ENCODE measurements around the gene CCDC141. TPM values are rescaled to one million over a fixed set of nuclear protein-coding genes. Genes with fewer than 3 reads are reported as not detected.

Gene CCDC141
- total and polyA plus RNA-seq, 8 donors, result 0.66 to 11.3 (median 5.4) TPM

DNA sequence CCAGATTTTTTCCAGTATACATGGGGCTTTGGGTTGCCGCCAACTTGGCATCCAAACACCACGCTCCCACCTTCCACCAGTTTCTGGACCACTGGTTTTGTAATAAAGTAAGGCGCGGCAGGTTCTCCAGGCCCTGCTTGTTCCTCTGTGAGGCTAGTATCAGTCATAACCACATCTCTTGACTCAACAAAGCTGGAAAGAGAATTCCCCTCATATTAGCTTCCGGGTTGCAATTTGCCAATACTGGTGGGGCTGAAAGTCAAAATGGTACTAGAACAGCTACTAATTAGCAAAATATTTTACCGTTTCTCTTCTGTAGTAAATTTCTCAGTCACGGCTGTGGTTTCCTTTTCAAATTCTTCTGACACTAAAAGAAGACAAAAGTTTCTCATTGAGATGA, 267.7 kb downstream of the CCDC141 start:
- peaks cover 0 to 20% (median 0%) of the 10 kb centered on the region in 3 donors for H3K36me3 ChIP-seq
- ATAC-seq (no peak), DNase-seq (no peak), FAIRE-seq (no peak)
- H3K9me3 ChIP-seq, result no peaks in the 10 kb centered on the region
- TF ChIP-seq, protein P1, sequence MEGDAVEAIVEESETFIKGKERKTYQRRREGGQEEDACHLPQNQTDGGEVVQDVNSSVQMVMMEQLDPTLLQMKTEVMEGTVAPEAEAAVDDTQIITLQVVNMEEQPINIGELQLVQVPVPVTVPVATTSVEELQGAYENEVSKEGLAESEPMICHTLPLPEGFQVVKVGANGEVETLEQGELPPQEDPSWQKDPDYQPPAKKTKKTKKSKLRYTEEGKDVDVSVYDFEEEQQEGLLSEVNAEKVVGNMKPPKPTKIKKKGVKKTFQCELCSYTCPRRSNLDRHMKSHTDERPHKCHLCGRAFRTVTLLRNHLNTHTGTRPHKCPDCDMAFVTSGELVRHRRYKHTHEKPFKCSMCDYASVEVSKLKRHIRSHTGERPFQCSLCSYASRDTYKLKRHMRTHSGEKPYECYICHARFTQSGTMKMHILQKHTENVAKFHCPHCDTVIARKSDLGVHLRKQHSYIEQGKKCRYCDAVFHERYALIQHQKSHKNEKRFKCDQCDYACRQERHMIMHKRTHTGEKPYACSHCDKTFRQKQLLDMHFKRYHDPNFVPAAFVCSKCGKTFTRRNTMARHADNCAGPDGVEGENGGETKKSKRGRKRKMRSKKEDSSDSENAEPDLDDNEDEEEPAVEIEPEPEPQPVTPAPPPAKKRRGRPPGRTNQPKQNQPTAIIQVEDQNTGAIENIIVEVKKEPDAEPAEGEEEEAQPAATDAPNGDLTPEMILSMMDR (IDR thresholded peaks at IDR 0.05), result no peak
- no peaks in the 10 kb centered on the region for H3K27me3 ChIP-seq
- intact Hi-C loops (cut with DNase I), result no loop called here
- no peak overlapping the region for H3K4me3 ChIP-seq
- H3K27ac ChIP-seq, result no peak overlapping the region
- WGBS, 2 donors, result 91 to 92% methylated on average over 7 of the region's 7 CpGs
- no peaks in the 10 kb centered on the region for H3K4me1 ChIP-seq

Other genes with a start within 250 kb of the CCDC141 start
- gene TTN, start 242.7 kb downstream of the CCDC141 start, total RNA-seq, result 10 to 100 TPM in 2 of 6 donors, 1 to 10 TPM in 4; 3.3 to 13.8 (median 8.4) TPM
- gene TTN, start 242.7 kb downstream of the CCDC141 start, polyA plus RNA-seq, result 1 to 10 TPM in 1 of 2 donors, under 1 TPM in 1; 0.96 to 9.2 TPM
- gene SESTD1, start 214.7 kb upstream of the CCDC141 start, total RNA-seq, result 10 to 100 TPM; 10.5 to 37.0 (median 17.8) TPM
- gene SESTD1, start 214.7 kb upstream of the CCDC141 start, polyA plus RNA-seq, result 1 to 10 TPM; 4.0 to 7.5 TPM